Measurements from ENCODE around the gene GPATCH3. TPM values are rescaled to one million over a fixed set of nuclear protein-coding genes. Genes with fewer than 3 reads are reported as not detected.

The GPATCH3 gene
- polyA plus RNA-seq, 1 of the 3 experiments (the other 2 are of a cell fraction), result 11.1 TPM

DNA sequence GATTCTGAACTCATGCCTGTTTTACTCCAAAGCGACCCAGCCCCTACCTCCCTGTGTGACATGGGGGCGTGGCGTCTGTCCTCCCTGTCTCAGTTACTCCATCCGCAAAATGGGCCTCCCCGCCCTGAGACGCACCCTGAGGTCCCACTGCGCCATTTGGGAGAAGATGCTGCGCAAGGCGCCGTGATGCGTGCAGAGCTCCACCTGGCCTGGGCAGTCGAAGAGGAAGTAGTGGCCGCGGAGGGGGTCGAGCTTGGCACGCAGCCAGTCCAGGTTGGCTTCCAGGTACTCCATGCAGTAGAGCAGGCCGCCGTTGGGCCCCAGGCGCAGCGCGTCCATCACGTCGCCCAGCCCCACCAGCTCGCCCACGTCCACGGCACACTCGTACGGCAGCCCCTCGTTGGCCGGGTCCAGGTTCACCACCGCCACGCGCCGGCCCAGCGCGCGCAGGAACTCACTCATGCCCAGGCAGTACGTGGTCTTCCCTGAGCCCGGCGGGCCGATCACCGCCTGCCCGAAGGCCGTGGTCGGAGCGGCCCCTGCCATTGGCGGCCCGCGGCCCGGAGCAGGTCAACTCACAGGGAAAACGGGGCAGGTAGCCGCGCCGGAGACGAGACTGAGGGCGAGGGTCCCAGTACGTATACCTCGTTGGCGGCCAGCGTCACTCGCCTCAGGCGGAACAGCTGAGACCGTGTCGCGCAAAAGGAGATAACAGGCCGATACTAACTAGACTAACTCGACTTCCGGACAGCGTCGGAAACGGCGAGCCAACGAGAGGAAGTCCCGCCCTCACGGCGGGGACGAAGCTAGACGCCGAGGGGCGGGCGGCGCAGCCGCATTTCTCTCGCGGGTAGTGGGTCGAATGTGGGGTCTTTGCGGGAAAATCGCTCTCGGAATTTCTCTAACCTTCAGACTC is 10.5 kb downstream of the GPATCH3 start, which contains the start of gene GPN2 (continued):
- TF ChIP-seq YY1 (IDR thresholded peaks at IDR 0.05; ENCODE audit: low read depth) (no peak), RCOR1 (IDR thresholded peaks at IDR 0.05; ENCODE audit: low read length) (no peak), GABPA (IDR thresholded peaks at IDR 0.05; ENCODE audit: low read depth) (peak; percentile 93), MXI1 (IDR thresholded peaks at IDR 0.05; ENCODE audit: low read depth, low read length) (peak; percentile 68), CHD2 (IDR thresholded peaks at IDR 0.05; ENCODE audit: low read length, partially characterized antibody) (peak; percentile 79), RAD21 (IDR thresholded peaks at IDR 0.05; ENCODE audit: low read length) (no peak), FOXM1 (IDR thresholded peaks at IDR 0.05; ENCODE audit: low read depth) (no peak), EP300 (IDR thresholded peaks at IDR 0.05; ENCODE audit: borderline replicate concordance in 1 of 2, low read depth in 1 of 2, low read length in 1 of 2) (no peak), TEAD4 (IDR thresholded peaks at IDR 0.05; ENCODE audit: borderline replicate concordance, insufficient read depth) (no peak), SMC3 (IDR thresholded peaks at IDR 0.05; ENCODE audit: low read depth, low read length) (no peak), NFIC (IDR thresholded peaks at IDR 0.05; ENCODE audit: borderline replicate concordance) (no peak), RFX5 (IDR thresholded peaks at IDR 0.05; ENCODE audit: low read length) (no peak), POLR2AphosphoS5 (IDR thresholded peaks at IDR 0.05; ENCODE audit: low read depth, low read length) (peak; percentile 95), GATA2 (CRISPR knock-in tag; IDR thresholded peaks at IDR 0.05) (peak; percentile 86), RXRA (IDR thresholded peaks at IDR 0.05; ENCODE audit: borderline replicate concordance, low read depth) (no peak), JUND (IDR thresholded peaks at IDR 0.05) (no peak), FOXJ3 (CRISPR knock-in tag; IDR thresholded peaks at IDR 0.05) (no peak), FOSL2 (IDR thresholded peaks at IDR 0.05; ENCODE audit: borderline replicate concordance, low read depth) (no peak)
- TF ChIP-seq, protein P1, sequence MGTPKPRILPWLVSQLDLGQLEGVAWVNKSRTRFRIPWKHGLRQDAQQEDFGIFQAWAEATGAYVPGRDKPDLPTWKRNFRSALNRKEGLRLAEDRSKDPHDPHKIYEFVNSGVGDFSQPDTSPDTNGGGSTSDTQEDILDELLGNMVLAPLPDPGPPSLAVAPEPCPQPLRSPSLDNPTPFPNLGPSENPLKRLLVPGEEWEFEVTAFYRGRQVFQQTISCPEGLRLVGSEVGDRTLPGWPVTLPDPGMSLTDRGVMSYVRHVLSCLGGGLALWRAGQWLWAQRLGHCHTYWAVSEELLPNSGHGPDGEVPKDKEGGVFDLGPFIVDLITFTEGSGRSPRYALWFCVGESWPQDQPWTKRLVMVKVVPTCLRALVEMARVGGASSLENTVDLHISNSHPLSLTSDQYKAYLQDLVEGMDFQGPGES (IDR thresholded peaks at IDR 0.05; ENCODE audit: low read depth, low read length), result no peak
- TF ChIP-seq, protein P2, sequence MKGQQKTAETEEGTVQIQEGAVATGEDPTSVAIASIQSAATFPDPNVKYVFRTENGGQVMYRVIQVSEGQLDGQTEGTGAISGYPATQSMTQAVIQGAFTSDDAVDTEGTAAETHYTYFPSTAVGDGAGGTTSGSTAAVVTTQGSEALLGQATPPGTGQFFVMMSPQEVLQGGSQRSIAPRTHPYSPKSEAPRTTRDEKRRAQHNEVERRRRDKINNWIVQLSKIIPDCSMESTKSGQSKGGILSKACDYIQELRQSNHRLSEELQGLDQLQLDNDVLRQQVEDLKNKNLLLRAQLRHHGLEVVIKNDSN (IDR thresholded peaks at IDR 0.05; ENCODE audit: borderline replicate concordance, low read depth), result no peak
- TF ChIP-seq, protein P3, sequence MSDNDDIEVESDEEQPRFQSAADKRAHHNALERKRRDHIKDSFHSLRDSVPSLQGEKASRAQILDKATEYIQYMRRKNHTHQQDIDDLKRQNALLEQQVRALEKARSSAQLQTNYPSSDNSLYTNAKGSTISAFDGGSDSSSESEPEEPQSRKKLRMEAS (IDR thresholded peaks at IDR 0.05; ENCODE audit: low read depth), result peak; percentile 55; the same call in 1 of the 2 replicates
- TF ChIP-seq, protein P4, sequence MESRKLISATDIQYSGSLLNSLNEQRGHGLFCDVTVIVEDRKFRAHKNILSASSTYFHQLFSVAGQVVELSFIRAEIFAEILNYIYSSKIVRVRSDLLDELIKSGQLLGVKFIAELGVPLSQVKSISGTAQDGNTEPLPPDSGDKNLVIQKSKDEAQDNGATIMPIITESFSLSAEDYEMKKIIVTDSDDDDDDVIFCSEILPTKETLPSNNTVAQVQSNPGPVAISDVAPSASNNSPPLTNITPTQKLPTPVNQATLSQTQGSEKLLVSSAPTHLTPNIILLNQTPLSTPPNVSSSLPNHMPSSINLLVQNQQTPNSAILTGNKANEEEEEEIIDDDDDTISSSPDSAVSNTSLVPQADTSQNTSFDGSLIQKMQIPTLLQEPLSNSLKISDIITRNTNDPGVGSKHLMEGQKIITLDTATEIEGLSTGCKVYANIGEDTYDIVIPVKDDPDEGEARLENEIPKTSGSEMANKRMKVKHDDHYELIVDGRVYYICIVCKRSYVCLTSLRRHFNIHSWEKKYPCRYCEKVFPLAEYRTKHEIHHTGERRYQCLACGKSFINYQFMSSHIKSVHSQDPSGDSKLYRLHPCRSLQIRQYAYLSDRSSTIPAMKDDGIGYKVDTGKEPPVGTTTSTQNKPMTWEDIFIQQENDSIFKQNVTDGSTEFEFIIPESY (IDR thresholded peaks at IDR 0.05; ENCODE audit: borderline replicate concordance, low read depth), result peak; percentile 65; the same call in 1 of the 2 replicates

All from SK-N-SH (cell line).